ENCODE data around the gene PDK2.

GRCh38 chr17:50120475-50121253 is 25.5 kb downstream of the PDK2 start:
- TF ChIP-seq CTCF (IDR thresholded peaks at IDR 0.05) (no peak), EZH2 (IDR thresholded peaks at IDR 0.05) (no peak)

Measured in neural progenitor cell (in vitro differentiated cells).